Astrocyte (in vitro differentiated cells and primary cell): ENCODE measurements around the gene PCDHGA2. TPM values are rescaled to one million over a fixed set of nuclear protein-coding genes. Genes with fewer than 3 reads are reported as not detected.

Source experiments
- DNase-seq: peaks from one replicate; pipeline ENCODE4 v3.0.0-alpha.2; 2010; ENCODE audit warnings: low read depth
- FAIRE-seq: peaks from 2 replicates; lab custom pipeline; 2011; peaks lifted over from hg19 to GRCh38; lab: Jason Lieb, UNC
- H2AFZ ChIP-seq: 2 replicates; pipeline ENCODE4 v1.6.0; 2012; ENCODE audit warnings: low read depth, low read length, inconsistent platforms
- H3K27ac ChIP-seq: 2 replicates; pipeline ENCODE4 v1.5.1; 2011; ENCODE audit warnings: low read depth, low read length, inconsistent platforms
- H3K27me3 ChIP-seq: 2 replicates; pipeline ENCODE4 v1.6.0; 2011; ENCODE audit warnings: low read length, inconsistent platforms; ENCODE audit not compliant: insufficient read depth
- H3K36me3 ChIP-seq: 2 replicates; pipeline ENCODE4 v1.5.1; 2011; ENCODE audit warnings: low read length, inconsistent platforms; ENCODE audit not compliant: insufficient read depth
- H3K4me1 ChIP-seq: 2 replicates; pipeline ENCODE4 v1.5.1; 2011; ENCODE audit warnings: low read length, inconsistent platforms; ENCODE audit not compliant: insufficient read depth
- H3K4me2 ChIP-seq: 2 replicates; pipeline ENCODE4 v1.6.0; 2012; ENCODE audit warnings: low read length, inconsistent platforms
- H3K4me3 ChIP-seq: 2 replicates; pipeline ENCODE4 v1.5.1; 2011; ENCODE audit warnings: low read depth, mild to moderate bottlenecking, low read length, inconsistent platforms; ENCODE audit not compliant: insufficient read depth
- H3K79me2 ChIP-seq: 2 replicates; pipeline ENCODE4 v1.6.0; 2012; ENCODE audit warnings: mild to moderate bottlenecking, low read length, inconsistent platforms; ENCODE audit not compliant: insufficient read depth
- H3K9ac ChIP-seq: 2 replicates; pipeline ENCODE4 v1.6.0; 2012; ENCODE audit warnings: mild to moderate bottlenecking, low read length, inconsistent platforms
- H3K9me3 ChIP-seq: 2 replicates; pipeline ENCODE4 v1.5.1; 2012; ENCODE audit warnings: low read depth, mild to moderate bottlenecking, low read length, inconsistent platforms; ENCODE audit not compliant: insufficient read depth
- H4K20me1 ChIP-seq: 2 replicates; pipeline ENCODE4 v1.6.0; 2012; ENCODE audit warnings: low read length, inconsistent platforms; ENCODE audit not compliant: insufficient read depth
- H3K27ac Mint-ChIP-seq: one replicate; pipeline ENCODE4 v1.8.0; 2021; ENCODE audit warnings: mild to moderate bottlenecking, mixed read lengths; ENCODE audit not compliant: unreplicated experiment
- H3K27me3 Mint-ChIP-seq: one replicate; pipeline ENCODE4 v1.8.0; 2021; ENCODE audit warnings: low read depth, mixed read lengths; ENCODE audit not compliant: unreplicated experiment
- H3K36me3 Mint-ChIP-seq: one replicate; pipeline ENCODE4 v1.8.0; 2021; ENCODE audit warnings: low read depth, mixed read lengths; ENCODE audit not compliant: unreplicated experiment
- H3K4me1 Mint-ChIP-seq: one replicate; pipeline ENCODE4 v1.8.0; 2021; ENCODE audit warnings: low read depth, mixed read lengths; ENCODE audit not compliant: unreplicated experiment
- H3K4me3 Mint-ChIP-seq: one replicate; pipeline ENCODE4 v1.8.0; 2021; ENCODE audit warnings: mild to moderate bottlenecking, moderate library complexity, mixed read lengths; ENCODE audit not compliant: unreplicated experiment
- H3K9me3 Mint-ChIP-seq: one replicate; pipeline ENCODE4 v1.8.0; 2021; ENCODE audit warnings: mild to moderate bottlenecking, mixed read lengths; ENCODE audit not compliant: unreplicated experiment
- CTCF ChIP-seq: IDR thresholded peaks from 2 replicates; pipeline ENCODE4 v1.5.1; 2011; ENCODE audit warnings: low read depth, mild to moderate bottlenecking, inconsistent platforms, low read length, moderate library complexity; ENCODE audit not compliant: insufficient read depth
- EZH2 ChIP-seq: IDR thresholded peaks from 2 replicates; pipeline ENCODE4 v1.6.1; 2012; ENCODE audit warnings: mild to moderate bottlenecking, low read length, inconsistent platforms; ENCODE audit not compliant: insufficient read depth
- total RNA-seq: library from RNA; stranded (reverse); gene quantifications from 2 replicates; pipeline ENCODE4 v1.2.1, GENCODE V29; 2021

Gene PCDHGA2
- total RNA-seq, 1 donor from 2014 or later, result 0.14 TPM

DNA sequence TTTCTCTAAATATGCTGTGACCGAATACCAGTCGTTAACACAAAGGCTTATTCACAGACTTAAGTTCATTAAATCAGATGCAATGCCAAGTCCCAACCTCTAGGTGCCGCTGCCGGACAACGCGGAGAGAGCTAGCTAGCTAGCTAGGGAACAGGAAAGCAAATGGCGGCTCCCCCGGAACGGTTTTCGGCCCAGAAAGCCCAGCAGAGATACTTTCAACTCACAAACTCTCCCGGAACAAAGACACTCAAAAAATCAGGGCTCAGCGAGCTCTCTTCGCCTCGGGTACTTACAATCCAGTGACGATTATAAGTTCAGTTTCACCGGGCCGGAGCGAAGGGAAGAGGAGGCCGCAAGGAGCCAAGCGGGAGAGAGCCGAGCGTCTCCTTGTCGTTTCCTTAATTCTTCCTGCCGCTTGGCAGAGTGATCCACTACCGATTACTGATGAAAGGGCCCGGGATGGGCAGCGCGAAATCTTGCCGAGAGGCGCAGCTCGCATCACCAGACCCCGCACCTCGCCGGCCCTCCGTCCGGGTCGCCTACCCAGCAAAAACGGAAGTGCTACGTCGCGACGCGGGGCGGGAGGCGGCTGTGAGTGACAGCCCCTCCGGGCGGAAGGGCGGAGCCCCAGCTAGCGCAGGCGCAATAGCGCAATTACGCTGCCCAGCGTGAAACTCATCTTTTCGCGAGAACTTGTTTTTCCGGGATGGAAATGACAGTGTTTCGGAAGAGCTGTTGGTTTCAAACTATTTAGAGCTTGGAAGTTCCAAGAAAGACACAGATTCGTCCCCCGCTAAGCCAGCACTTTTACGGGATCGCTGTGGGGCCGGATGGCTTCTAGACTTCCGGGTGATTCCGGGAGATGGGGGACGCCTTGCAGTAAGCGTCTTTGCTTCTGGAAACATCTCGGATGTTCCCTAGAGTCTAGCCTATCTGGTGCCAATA lies 18.1 kb upstream of the PCDHGA2 start, which contains the start of gene TAF7:
TSS of gene TAF7 (minus strand) at position 560 of the 945 bp plus-strand sequence. CDS start 740 bp downstream, outside the sequence.
- Histone ChIP-seq H3K4me2 (peak within 1 kb of the TSS; percentile 89), H3K4me3 (peak within 1 kb of the TSS; percentile 89), H3K9me3 (peaks cover 21% of the 10 kb centered on the region), H4K20me1 (peaks cover 20% of the 10 kb centered on the region), H3K27ac (peak within 1 kb of the TSS; percentile 96), H3K27me3 (no peaks in the 10 kb centered on the region), H3K79me2 (peaks cover 35% of the 10 kb centered on the region), H2AFZ (peak within 1 kb of the TSS; percentile 97), H3K4me1 (no peaks in the 10 kb centered on the region), H3K36me3 (peaks cover 19% of the 10 kb centered on the region), H3K9ac (peak within 1 kb of the TSS; percentile 95)
- peak within 1 kb of the TSS; percentile 100 for H3K27ac Mint-ChIP-seq
- DNase-seq (peak; percentile 81), FAIRE-seq (no peak)
- TF ChIP-seq CTCF (peak; percentile 93), EZH2 (no peak)
- H3K4me1 Mint-ChIP-seq, result peaks cover 7% of the 10 kb centered on the region
- H3K27me3 Mint-ChIP-seq, result no peaks in the 10 kb centered on the region
- peak within 1 kb of the TSS; percentile 98 for H3K4me3 Mint-ChIP-seq
- H3K9me3 Mint-ChIP-seq, result peaks cover 56% of the 10 kb centered on the region
- H3K36me3 Mint-ChIP-seq, result peaks cover 37% of the 10 kb centered on the region

DNA sequence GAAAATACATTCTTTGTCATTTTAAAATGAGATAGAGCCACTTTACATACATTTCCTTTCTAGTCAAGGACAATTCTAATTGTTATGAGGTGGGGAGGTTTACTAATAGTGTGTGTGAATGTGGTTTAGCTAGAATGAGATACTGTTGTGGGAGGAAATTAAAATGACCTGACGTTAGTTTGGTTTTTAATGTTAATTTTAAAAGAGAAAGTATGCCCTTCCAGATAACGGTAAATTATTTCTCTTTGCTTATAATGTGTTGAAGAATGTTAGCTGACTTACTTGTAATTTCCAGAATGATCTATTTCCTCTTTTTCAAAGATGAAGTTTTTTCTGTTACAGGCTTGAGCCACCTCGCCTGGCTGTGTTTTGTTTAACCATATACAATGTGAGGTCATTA lies 16.3 kb upstream of the PCDHGA2 start:
- DNase-seq (no peak), FAIRE-seq (no peak)
- Histone ChIP-seq H3K36me3 (peaks cover 16% of the 10 kb centered on the region), H4K20me1 (peaks cover 20% of the 10 kb centered on the region), H3K4me2 (no peak overlapping the region), H3K79me2 (peaks cover 28% of the 10 kb centered on the region), H3K9me3 (peaks cover 19% of the 10 kb centered on the region), H3K27me3 (no peaks in the 10 kb centered on the region), H3K4me3 (no peak overlapping the region), H3K27ac (no peak overlapping the region), H3K9ac (no peak overlapping the region), H3K4me1 (no peaks in the 10 kb centered on the region), H2AFZ (no peak overlapping the region)
- TF ChIP-seq CTCF (no peak), EZH2 (no peak)
- no peak overlapping the region for H3K27ac Mint-ChIP-seq
- peak overlapping the region; percentile 12 for H3K4me3 Mint-ChIP-seq
- no peaks in the 10 kb centered on the region for H3K27me3 Mint-ChIP-seq
- H3K9me3 Mint-ChIP-seq, result peaks cover 41% of the 10 kb centered on the region
- peaks cover 7% of the 10 kb centered on the region for H3K4me1 Mint-ChIP-seq
- H3K36me3 Mint-ChIP-seq, result peaks cover 21% of the 10 kb centered on the region
